Parathyroid adenoma (tissue), 2 donors: Measurements from ENCODE around the gene NBDY.
"Not testable (repeated sequence)": the region's sequence is repeated elsewhere in the genome, so short reads cannot be mapped to it uniquely, and the experiment has no call there.

Experiments
- H2AFZ ChIP-seq: fragments of 300-600 bp; sonication (generic); one replicate; pipeline ENCODE4 v1.7.0; 2017; ENCODE audit warnings: antibody characterized with exemption, mild to moderate bottlenecking
- H3K27ac ChIP-seq: fragments of 300-600 bp; sonication (generic); one replicate; pipeline ENCODE4 v1.7.0; 2017
- H3K27me3 ChIP-seq: fragments of 300-600 bp; sonication (generic); one replicate; pipeline ENCODE4 v1.7.0; 2017; ENCODE audit warnings: low read length; ENCODE audit not compliant: control insufficient read depth, insufficient read depth
- H3K36me3 ChIP-seq: fragments of 300-600 bp; sonication (generic); one replicate; pipeline ENCODE4 v1.7.0; 2017; ENCODE audit warnings: low read length; ENCODE audit not compliant: control insufficient read depth, insufficient read depth
- H3K4me1 ChIP-seq: fragments of 300-600 bp; sonication (generic); one replicate; pipeline ENCODE4 v1.7.0; 2017; ENCODE audit warnings: control low read depth
- H3K4me2 ChIP-seq: fragments of 300-600 bp; sonication (generic); one replicate; pipeline ENCODE4 v1.7.0; 2017; ENCODE audit warnings: low read length
- H3K4me3 ChIP-seq: fragments of 300-600 bp; sonication (generic); one replicate; pipeline ENCODE4 v1.7.0; 2017; ENCODE audit warnings: low read depth, low read length
- H3K79me2 ChIP-seq: fragments of 300-600 bp; sonication (generic); one replicate; pipeline ENCODE4 v1.7.0; 2017; ENCODE audit warnings: control low read depth
- H3K9ac ChIP-seq: fragments of 300-600 bp; sonication (generic); one replicate; pipeline ENCODE4 v1.7.0; 2017; ENCODE audit warnings: mild to moderate bottlenecking
- H3K9me3 ChIP-seq: fragments of 300-600 bp; sonication (generic); one replicate; pipeline ENCODE4 v1.7.0; 2017; ENCODE audit warnings: low read length; ENCODE audit not compliant: control insufficient read depth
- TF ChIP-seq, protein P1 (sequence below): fragments of 300-600 bp; sonication (generic); IDR thresholded peaks from one replicate; pipeline ENCODE4 v1.7.0; 2017; ENCODE audit warnings: antibody characterized with exemption, mild to moderate bottlenecking
- donor health status: primary hyperparathyroidism.

Gene NBDY

GRCh38 chrX:56804867-56805266 is 75.8 kb downstream of the NBDY start:
- H2AFZ ChIP-seq, result no peak overlapping the region
- no peak overlapping the region for H3K4me3 ChIP-seq
- no peak overlapping the region for H3K27ac ChIP-seq
- H3K36me3 ChIP-seq, result no peaks in the 10 kb centered on the region
- no peak overlapping the region for H3K4me2 ChIP-seq
- H3K9me3 ChIP-seq, result no peaks in the 10 kb centered on the region
- no peak overlapping the region for H3K9ac ChIP-seq
- H3K79me2 ChIP-seq, result peaks cover 2% of the 10 kb centered on the region
- TF ChIP-seq, protein P1, sequence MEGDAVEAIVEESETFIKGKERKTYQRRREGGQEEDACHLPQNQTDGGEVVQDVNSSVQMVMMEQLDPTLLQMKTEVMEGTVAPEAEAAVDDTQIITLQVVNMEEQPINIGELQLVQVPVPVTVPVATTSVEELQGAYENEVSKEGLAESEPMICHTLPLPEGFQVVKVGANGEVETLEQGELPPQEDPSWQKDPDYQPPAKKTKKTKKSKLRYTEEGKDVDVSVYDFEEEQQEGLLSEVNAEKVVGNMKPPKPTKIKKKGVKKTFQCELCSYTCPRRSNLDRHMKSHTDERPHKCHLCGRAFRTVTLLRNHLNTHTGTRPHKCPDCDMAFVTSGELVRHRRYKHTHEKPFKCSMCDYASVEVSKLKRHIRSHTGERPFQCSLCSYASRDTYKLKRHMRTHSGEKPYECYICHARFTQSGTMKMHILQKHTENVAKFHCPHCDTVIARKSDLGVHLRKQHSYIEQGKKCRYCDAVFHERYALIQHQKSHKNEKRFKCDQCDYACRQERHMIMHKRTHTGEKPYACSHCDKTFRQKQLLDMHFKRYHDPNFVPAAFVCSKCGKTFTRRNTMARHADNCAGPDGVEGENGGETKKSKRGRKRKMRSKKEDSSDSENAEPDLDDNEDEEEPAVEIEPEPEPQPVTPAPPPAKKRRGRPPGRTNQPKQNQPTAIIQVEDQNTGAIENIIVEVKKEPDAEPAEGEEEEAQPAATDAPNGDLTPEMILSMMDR, result no peak
- peaks cover 5% of the 10 kb centered on the region for H3K4me1 ChIP-seq
- H3K27me3 ChIP-seq, result no peaks in the 10 kb centered on the region

- no peak overlapping the region for H3K9ac ChIP-seq
- H3K27ac ChIP-seq, result no peak overlapping the region
- TF ChIP-seq, protein P1, result no peak
- no peak overlapping the region for H3K4me2 ChIP-seq
- no peaks in the 10 kb centered on the region for H3K27me3 ChIP-seq
- no peak overlapping the region for H2AFZ ChIP-seq
- no peaks in the 10 kb centered on the region for H3K36me3 ChIP-seq
- peaks cover 5% of the 10 kb centered on the region for H3K4me1 ChIP-seq
- no peaks in the 10 kb centered on the region for H3K9me3 ChIP-seq
- H3K4me3 ChIP-seq, result no peak overlapping the region
- peaks cover 2% of the 10 kb centered on the region for H3K79me2 ChIP-seq
These were observed 76.4 kb downstream of the NBDY start for GRCh38 chrX:56805399-56805798.

- H2AFZ ChIP-seq, H3K36me3 ChIP-seq, H3K9ac ChIP-seq, H3K27ac ChIP-seq, H3K4me1 ChIP-seq, H3K79me2 ChIP-seq, H3K4me2 ChIP-seq, H3K27me3 ChIP-seq, H3K9me3 ChIP-seq, H3K4me3 ChIP-seq: not testable (repeated sequence)
These were observed 77.1 kb downstream of the NBDY start for GRCh38 chrX:56806176-56806575.

- Histone ChIP-seq H3K4me2 (no peak overlapping the region), H3K27ac (no peak overlapping the region), H3K27me3 (no peaks in the 10 kb centered on the region), H3K4me1 (no peaks in the 10 kb centered on the region), H2AFZ (no peak overlapping the region), H3K4me3 (no peak overlapping the region), H3K9ac (no peak overlapping the region), H3K79me2 (no peaks in the 10 kb centered on the region), H3K9me3 (no peaks in the 10 kb centered on the region), H3K36me3 (no peaks in the 10 kb centered on the region)
- TF ChIP-seq, protein P1, result no peak
These were observed 82.6 kb downstream of the NBDY start for GRCh38 chrX:56811599-56811998.

DNA sequence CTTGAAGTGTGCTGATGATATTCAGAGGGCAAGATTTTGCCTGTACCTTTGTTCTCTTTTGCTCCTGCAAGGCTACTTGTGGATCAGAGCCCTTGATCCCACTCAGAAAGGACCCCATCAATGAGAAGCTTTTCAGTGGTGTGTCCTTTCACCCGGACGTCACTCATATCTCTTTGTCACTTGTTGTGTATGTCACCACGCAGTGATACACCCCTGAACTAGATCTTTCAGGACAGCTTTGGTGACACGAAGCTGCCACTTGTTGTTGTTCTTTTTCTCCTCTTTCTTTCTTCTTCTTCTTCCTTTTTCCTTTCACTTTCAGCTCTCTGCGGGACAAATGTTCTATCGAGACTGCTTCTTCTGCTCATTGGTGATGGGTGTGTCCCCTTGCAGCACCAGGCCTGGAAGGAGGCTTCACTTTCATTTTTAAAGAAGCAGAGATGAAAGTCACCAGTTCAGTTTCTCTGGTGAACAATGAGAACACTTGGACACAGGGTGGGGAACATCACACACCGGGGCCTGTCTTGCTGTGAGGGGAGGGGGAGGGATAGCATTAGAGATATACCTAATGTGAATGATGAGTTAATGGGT is 83.6 kb downstream of the NBDY start:
- Histone ChIP-seq H3K9me3 (no peaks in the 10 kb centered on the region), H3K4me3 (no peak overlapping the region), H3K9ac (no peak overlapping the region), H3K36me3 (no peaks in the 10 kb centered on the region), H3K4me2 (no peak overlapping the region), H3K79me2 (no peaks in the 10 kb centered on the region), H3K27ac (no peak overlapping the region), H3K4me1 (no peaks in the 10 kb centered on the region), H3K27me3 (no peaks in the 10 kb centered on the region), H2AFZ (no peak overlapping the region)
- TF ChIP-seq, protein P1, result no peak
